GM23338 (cell line): ENCODE data around the gene SNX9.

Experiments
- CREB1 ChIP-seq: fragments of 250-450 bp; sonication (Bioruptor Pico); IDR thresholded peaks from 2 replicates; pipeline ENCODE4 v1.5.0; 2020; ENCODE audit warnings: low read depth, mild to moderate bottlenecking, moderate library complexity
- EZH2 ChIP-seq: fragments of 200-600 bp; sonication (generic); IDR thresholded peaks from one replicate; pipeline ENCODE4 v1.8.0; 2017; ENCODE audit warnings: antibody characterized with exemption, mild to moderate bottlenecking, low read depth; ENCODE audit not compliant: unreplicated experiment
- EZH2phosphoT487 ChIP-seq: fragments of 200-600 bp; sonication (generic); IDR thresholded peaks from one replicate; pipeline ENCODE4 v1.8.1; 2018; ENCODE audit warnings: antibody characterized with exemption; ENCODE audit not compliant: unreplicated experiment
- JUNB ChIP-seq: IDR thresholded peaks from one replicate; pipeline ENCODE4 v1.6.1; 2016; ENCODE audit warnings: antibody characterized with exemption; ENCODE audit not compliant: unreplicated experiment
- NANOG ChIP-seq: IDR thresholded peaks from 2 replicates; pipeline ENCODE4 v1.6.1; 2016; ENCODE audit warnings: antibody characterized with exemption, borderline replicate concordance
- POLR2AphosphoS5 ChIP-seq: IDR thresholded peaks from 2 replicates; pipeline ENCODE4 v1.6.1; 2016; ENCODE audit warnings: antibody characterized with exemption, low read depth
- STAT1 ChIP-seq: IDR thresholded peaks from one replicate; pipeline ENCODE4 v1.6.1; 2016; ENCODE audit warnings: antibody characterized with exemption; ENCODE audit not compliant: unreplicated experiment
- ZNF114 ChIP-seq: fragments of 250-450 bp; sonication (Bioruptor Pico); IDR thresholded peaks from 2 replicates; pipeline ENCODE4 v1.5.0; 2020; ENCODE audit warnings: mild to moderate bottlenecking, moderate library complexity
- ZNF331 ChIP-seq: fragments of 250-450 bp; sonication (Bioruptor Pico); IDR thresholded peaks from 2 replicates; pipeline ENCODE4 v1.5.0; 2020; ENCODE audit warnings: low read depth, mild to moderate bottlenecking, moderate library complexity
- TF ChIP-seq, protein P1 (sequence below), 2 experiments: fragments of 200-600 bp in 1 of 2; sonication (generic) in 1 of 2; conservative IDR thresholded peaks; 2 replicates each; pipeline versions ENCODE4 v1.5.1 to v1.6.1; 2016 to 2017; ENCODE audit warnings: antibody characterized with exemption in 2 of 2, low read depth in 2 of 2, mild to moderate bottlenecking in 2 of 2, moderate library complexity in 1 of 2
- TF ChIP-seq, protein P2 (sequence below): IDR thresholded peaks from one replicate; pipeline ENCODE4 v1.6.1; 2018; ENCODE audit warnings: antibody characterized with exemption; ENCODE audit not compliant: unreplicated experiment
- TF ChIP-seq, protein P3 (sequence below): IDR thresholded peaks from 2 replicates; pipeline ENCODE4 v1.6.1; 2016; ENCODE audit warnings: antibody characterized with exemption
- TF ChIP-seq, protein P4 (sequence below): fragments of 250-450 bp; sonication (Bioruptor Pico); IDR thresholded peaks from 2 replicates; pipeline ENCODE4 v1.5.0; 2020; ENCODE audit warnings: mild to moderate bottlenecking, moderate library complexity

DNA sequence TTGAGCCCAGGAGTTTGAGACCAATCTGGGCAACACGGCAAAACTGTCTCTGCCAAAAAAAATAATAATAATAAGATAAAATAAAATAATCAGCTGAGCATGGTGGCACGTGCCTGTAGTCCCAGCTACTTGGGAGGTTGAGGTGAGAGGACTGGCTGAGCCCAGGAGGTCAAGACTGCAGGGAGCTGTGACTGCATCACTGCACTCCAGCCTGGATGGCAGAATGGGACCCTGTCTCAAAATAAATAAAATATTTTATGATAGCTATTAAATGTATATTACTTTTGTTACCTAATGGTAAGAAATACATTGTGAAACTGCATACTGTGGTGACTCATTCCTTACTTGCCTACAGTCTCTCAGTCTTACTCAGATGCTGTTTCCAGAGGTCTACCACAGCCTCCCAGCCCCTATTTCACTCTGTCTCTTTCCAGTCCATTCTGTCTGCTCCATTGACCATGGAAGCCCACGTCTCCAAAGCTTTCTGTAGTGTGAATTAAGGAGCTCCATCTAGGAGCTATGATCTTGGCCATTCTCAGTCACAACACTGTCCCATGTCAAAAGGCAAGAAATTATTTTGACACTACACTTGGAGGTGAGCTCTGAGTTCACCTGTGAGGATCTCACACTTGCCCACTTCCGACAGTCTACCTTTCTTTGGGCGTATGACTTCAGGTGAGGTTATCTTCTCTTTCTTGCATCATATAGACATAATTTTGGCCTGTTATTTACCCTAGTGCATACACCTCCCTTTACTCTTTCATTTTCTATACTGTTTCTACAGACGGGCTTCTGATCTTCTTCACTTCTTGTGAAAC lies 22.4 kb upstream of the SNX9 start:
- TF ChIP-seq, protein P1, sequence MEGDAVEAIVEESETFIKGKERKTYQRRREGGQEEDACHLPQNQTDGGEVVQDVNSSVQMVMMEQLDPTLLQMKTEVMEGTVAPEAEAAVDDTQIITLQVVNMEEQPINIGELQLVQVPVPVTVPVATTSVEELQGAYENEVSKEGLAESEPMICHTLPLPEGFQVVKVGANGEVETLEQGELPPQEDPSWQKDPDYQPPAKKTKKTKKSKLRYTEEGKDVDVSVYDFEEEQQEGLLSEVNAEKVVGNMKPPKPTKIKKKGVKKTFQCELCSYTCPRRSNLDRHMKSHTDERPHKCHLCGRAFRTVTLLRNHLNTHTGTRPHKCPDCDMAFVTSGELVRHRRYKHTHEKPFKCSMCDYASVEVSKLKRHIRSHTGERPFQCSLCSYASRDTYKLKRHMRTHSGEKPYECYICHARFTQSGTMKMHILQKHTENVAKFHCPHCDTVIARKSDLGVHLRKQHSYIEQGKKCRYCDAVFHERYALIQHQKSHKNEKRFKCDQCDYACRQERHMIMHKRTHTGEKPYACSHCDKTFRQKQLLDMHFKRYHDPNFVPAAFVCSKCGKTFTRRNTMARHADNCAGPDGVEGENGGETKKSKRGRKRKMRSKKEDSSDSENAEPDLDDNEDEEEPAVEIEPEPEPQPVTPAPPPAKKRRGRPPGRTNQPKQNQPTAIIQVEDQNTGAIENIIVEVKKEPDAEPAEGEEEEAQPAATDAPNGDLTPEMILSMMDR (conservative IDR thresholded peaks at IDR 0.05; ENCODE audit: low read depth in 2 of 2), result no peak
- TF ChIP-seq POLR2AphosphoS5 (no peak), JUNB (no peak), EZH2phosphoT487 (no peak), EZH2 (no peak), CREB1 (CRISPR knock-in tag) (no peak), STAT1 (no peak), ZNF114 (no peak), ZNF331 (CRISPR knock-in tag) (no peak), NANOG (no peak)
- TF ChIP-seq, protein P2, sequence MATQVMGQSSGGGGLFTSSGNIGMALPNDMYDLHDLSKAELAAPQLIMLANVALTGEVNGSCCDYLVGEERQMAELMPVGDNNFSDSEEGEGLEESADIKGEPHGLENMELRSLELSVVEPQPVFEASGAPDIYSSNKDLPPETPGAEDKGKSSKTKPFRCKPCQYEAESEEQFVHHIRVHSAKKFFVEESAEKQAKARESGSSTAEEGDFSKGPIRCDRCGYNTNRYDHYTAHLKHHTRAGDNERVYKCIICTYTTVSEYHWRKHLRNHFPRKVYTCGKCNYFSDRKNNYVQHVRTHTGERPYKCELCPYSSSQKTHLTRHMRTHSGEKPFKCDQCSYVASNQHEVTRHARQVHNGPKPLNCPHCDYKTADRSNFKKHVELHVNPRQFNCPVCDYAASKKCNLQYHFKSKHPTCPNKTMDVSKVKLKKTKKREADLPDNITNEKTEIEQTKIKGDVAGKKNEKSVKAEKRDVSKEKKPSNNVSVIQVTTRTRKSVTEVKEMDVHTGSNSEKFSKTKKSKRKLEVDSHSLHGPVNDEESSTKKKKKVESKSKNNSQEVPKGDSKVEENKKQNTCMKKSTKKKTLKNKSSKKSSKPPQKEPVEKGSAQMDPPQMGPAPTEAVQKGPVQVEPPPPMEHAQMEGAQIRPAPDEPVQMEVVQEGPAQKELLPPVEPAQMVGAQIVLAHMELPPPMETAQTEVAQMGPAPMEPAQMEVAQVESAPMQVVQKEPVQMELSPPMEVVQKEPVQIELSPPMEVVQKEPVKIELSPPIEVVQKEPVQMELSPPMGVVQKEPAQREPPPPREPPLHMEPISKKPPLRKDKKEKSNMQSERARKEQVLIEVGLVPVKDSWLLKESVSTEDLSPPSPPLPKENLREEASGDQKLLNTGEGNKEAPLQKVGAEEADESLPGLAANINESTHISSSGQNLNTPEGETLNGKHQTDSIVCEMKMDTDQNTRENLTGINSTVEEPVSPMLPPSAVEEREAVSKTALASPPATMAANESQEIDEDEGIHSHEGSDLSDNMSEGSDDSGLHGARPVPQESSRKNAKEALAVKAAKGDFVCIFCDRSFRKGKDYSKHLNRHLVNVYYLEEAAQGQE, result no peak
- TF ChIP-seq, protein P3, sequence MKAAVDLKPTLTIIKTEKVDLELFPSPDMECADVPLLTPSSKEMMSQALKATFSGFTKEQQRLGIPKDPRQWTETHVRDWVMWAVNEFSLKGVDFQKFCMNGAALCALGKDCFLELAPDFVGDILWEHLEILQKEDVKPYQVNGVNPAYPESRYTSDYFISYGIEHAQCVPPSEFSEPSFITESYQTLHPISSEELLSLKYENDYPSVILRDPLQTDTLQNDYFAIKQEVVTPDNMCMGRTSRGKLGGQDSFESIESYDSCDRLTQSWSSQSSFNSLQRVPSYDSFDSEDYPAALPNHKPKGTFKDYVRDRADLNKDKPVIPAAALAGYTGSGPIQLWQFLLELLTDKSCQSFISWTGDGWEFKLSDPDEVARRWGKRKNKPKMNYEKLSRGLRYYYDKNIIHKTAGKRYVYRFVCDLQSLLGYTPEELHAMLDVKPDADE, result no peak
- TF ChIP-seq, protein P4, sequence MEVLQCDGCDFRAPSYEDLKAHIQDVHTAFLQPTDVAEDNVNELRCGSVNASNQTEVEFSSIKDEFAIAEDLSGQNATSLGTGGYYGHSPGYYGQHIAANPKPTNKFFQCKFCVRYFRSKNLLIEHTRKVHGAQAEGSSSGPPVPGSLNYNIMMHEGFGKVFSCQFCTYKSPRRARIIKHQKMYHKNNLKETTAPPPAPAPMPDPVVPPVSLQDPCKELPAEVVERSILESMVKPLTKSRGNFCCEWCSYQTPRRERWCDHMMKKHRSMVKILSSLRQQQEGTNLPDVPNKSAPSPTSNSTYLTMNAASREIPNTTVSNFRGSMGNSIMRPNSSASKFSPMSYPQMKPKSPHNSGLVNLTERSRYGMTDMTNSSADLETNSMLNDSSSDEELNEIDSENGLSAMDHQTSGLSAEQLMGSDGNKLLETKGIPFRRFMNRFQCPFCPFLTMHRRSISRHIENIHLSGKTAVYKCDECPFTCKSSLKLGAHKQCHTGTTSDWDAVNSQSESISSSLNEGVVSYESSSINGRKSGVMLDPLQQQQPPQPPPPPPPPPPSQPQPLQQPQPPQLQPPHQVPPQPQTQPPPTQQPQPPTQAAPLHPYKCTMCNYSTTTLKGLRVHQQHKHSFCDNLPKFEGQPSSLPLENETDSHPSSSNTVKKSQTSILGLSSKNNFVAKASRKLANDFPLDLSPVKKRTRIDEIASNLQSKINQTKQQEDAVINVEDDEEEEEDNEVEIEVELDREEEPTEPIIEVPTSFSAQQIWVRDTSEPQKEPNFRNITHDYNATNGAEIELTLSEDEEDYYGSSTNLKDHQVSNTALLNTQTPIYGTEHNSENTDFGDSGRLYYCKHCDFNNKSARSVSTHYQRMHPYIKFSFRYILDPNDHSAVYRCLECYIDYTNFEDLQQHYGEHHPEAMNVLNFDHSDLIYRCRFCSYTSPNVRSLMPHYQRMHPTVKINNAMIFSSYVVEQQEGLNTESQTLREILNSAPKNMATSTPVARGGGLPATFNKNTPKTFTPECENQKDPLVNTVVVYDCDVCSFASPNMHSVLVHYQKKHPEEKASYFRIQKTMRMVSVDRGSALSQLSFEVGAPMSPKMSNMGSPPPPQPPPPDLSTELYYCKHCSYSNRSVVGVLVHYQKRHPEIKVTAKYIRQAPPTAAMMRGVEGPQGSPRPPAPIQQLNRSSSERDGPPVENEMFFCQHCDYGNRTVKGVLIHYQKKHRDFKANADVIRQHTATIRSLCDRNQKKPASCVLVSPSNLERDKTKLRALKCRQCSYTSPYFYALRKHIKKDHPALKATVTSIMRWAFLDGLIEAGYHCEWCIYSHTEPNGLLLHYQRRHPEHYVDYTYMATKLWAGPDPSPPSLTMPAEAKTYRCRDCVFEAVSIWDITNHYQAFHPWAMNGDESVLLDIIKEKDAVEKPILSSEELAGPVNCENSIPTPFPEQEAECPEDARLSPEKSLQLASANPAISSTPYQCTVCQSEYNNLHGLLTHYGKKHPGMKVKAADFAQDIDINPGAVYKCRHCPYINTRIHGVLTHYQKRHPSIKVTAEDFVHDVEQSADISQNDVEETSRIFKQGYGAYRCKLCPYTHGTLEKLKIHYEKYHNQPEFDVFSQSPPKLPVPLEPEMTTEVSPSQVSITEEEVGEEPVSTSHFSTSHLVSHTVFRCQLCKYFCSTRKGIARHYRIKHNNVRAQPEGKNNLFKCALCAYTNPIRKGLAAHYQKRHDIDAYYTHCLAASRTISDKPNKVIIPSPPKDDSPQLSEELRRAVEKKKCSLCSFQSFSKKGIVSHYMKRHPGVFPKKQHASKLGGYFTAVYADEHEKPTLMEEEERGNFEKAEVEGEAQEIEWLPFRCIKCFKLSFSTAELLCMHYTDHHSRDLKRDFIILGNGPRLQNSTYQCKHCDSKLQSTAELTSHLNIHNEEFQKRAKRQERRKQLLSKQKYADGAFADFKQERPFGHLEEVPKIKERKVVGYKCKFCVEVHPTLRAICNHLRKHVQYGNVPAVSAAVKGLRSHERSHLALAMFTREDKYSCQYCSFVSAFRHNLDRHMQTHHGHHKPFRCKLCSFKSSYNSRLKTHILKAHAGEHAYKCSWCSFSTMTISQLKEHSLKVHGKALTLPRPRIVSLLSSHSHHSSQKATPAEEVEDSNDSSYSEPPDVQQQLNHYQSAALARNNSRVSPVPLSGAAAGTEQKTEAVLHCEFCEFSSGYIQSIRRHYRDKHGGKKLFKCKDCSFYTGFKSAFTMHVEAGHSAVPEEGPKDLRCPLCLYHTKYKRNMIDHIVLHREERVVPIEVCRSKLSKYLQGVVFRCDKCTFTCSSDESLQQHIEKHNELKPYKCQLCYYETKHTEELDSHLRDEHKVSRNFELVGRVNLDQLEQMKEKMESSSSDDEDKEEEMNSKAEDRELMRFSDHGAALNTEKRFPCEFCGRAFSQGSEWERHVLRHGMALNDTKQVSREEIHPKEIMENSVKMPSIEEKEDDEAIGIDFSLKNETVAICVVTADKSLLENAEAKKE (CRISPR knock-in tag), result no peak
